HG02588 (cell line): ENCODE results near the gene PHC3.
A peak's percentile ranks its signal among the peaks of the same experiment; 100 is the strongest.

Source experiments
- ATAC-seq: cut with Tn5 transposase; IDR thresholded peaks from one replicate; pipeline ENCODE4 v1.9.1; 2021; ENCODE audit warnings: mild to moderate bottlenecking, moderate library complexity; ENCODE audit not compliant: unreplicated experiment

The PHC3 gene

DNA sequence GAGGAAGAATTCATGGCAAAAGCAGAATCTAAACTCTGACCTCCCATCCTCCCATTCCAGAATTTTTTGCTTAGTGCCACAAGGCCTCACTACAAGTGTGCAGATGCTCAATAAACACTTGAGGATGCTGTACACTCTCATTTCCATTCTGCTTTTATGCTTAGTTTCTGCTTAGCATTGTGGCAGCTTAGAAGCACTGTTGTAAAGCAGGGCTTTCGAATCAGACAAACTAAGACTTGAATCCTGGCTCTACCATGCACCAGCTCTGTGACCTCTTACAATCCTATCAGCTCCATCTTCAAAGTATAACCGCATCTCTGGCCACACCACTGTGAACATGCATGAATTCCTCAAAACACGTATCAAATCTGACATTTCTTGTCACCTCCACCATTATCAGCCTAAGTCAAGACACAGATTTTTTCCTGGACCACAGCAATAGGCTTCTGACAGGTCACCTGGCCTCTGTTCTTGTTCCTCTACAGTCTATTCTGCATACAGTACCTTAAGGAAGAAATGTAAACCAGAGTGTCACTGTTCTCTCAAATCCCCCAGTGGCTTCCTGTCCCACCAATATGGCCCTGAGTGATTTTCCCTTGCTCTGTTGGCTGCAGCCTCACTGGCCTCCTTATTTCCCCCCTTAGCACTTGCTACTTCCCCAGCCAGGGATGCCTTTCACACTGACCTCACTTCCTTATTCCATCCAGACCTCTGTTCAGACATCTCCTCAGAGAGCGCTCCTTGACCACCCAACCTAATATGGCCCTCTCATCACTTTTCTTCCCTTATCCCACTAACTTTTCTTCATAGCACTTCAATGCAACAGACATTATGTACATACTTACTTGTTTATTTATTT, 8.1 kb upstream of the PHC3 start:
- peak; percentile 18 for ATAC-seq

GRCh38 chr3:170180079-170180907, 1.2 kb downstream of the PHC3 start:
- peak; percentile 5 for ATAC-seq

- ATAC-seq, result no peak
Observed at GRCh38 chr3:170179432-170179831, 2.1 kb downstream of the PHC3 start.

DNA sequence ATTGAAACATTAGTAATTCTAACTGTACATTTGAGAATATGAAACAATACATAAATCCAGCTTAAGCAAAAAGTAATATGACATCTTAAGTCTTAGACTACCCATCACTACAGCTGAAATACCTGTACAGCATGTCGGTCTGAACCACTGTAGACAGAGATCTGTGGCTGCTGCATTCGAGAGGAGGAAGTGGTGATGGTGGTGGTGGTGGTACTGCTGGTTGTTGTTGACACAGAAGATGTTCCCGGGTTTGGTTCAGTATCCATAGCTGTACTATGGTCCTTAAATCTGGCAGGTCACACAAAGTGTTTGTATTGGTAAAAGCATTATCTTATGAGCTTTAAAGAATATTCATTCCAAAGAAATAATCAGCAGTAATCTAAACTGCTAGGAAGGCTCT, 2.9 kb downstream of the PHC3 start:
- ATAC-seq, result no peak

GRCh38 chr3:170171563-170171962, 10.0 kb downstream of the PHC3 start:
- ATAC-seq, result no peak

DNA sequence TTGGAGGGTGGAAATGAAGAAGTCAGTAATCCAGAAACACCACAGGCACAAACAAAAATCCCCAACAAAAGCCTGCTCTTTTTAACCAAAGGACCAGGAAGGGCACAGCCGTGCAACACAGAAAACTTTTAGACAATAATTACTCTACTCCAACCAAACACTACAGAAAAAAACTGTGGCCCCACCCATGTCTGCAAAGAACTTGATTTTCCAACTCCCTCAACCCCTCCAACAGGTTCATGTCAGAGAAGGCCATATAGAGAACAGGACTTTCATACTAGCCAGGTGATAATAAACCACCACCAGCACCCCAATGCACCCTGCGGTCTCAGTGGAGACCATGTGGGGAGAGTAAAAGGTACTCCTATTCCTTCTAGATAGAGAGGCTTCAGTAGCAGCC, 16.8 kb downstream of the PHC3 start:
- no peak for ATAC-seq

- ATAC-seq, result no peak
Observed at GRCh38 chr3:170163956-170164645, 17.4 kb downstream of the PHC3 start.

GRCh38 chr3:170162630-170163029, 18.9 kb downstream of the PHC3 start:
- ATAC-seq, result no peak

DNA sequence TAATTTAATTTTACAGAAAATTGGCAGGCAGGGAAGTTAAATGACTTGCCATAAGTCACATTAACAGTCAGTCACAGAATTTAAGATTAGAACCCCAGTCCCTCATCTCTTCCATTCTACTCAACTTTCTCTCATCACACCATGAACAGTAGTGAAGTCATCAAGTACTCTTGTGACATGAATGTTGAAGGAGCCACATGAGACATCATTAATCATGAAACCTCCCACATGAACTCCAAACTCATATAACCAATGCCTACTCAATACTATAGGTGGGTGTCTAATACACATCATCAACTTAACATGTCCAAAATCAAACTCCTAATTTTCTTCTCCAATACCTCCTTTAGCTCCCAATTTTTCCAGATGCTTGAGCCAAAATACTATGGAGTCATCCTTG, 19.5 kb downstream of the PHC3 start:
- ATAC-seq, result no peak

DNA sequence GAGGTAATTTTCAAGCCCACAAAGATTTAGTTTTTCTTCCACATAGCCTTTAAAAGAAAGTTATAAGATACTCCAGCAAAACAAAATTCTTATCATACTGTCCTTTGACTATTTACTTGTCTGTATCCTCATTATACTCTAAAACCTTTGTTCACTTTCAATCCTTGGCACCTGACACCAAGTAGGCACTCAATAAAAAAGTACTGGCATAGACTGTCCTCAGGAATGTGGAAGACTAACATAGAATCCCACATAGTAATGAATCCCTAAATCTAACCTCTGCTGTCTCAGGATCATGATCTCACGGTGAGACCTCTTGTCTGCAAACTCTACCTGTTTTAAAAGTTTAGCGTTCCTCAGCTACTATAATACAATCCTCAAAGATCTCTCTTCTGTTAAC, 21.6 kb downstream of the PHC3 start:
- no peak for ATAC-seq

- no peak for ATAC-seq
Observed at GRCh38 chr3:170159459-170159858, 22.1 kb downstream of the PHC3 start.

GRCh38 chr3:170155604-170156003, 25.9 kb downstream of the PHC3 start:
- no peak for ATAC-seq

GRCh38 chr3:170154569-170155143, 26.9 kb downstream of the PHC3 start:
- peak; percentile 92 for ATAC-seq

GRCh38 chr3:170154084-170154483, 27.4 kb downstream of the PHC3 start:
- ATAC-seq, result peak; percentile 8

- no peak for ATAC-seq
Observed at GRCh38 chr3:170151536-170151935, 30.0 kb downstream of the PHC3 start.

DNA sequence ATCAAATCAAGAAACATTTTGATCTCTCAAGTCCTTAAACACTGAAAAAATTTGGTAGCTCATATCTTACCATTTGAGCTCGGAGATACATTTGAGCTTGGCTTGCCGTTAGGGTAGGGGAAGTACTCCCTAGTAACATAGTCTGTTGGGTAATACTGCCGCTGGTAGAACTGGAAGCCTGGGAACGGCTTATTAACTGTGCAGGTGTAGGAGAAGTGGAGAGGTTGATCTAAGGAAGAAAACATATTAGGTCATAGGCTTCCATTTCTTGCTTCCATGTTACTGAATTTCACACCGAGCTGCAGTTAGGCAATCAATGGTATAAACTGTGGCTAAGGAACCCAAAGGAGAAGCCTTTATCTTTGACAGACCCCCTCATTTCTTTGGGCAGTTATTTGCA, 32.5 kb downstream of the PHC3 start:
- no peak for ATAC-seq

DNA sequence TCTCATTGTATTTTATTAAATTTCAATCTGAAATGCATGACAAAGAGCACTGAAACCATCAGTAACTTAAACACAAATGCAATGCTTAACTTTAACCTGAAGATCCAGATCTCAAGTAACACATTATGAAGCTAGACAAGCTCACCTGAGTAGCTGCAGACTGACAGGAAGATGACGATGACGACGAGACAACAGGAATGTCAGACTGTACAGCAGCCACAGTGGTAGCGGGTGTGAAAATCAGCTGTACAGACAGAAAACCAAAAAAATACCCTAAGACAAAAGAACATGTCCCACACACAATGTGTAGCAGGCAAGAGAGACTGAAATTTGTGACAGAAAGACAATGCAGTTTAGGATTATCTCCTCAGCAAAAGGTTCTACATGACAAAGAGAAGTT, 36.3 kb downstream of the PHC3 start:
- ATAC-seq, result no peak

DNA sequence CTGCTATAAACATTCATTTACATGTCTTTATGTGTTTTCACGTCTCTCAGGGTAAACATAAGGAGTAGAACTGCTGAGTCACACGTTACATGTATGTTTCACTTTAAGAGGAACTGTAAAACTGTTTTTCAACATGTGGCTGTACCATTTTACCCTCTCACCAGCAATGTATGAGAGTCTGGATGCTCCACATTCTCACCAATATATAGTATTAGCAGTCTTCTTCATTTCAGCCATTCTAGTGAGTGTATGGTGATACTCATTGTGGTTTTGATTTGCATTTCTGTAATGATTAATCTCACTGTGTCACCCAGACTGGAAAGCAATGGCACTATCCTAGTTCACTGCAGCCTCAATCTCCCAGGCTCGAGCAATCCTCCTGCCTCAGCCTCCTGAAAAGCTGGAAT, 37.1 kb downstream of the PHC3 start:
- ATAC-seq, result peak; percentile 94

GRCh38 chr3:170142373-170142772, 39.2 kb downstream of the PHC3 start:
- ATAC-seq, result no peak

DNA sequence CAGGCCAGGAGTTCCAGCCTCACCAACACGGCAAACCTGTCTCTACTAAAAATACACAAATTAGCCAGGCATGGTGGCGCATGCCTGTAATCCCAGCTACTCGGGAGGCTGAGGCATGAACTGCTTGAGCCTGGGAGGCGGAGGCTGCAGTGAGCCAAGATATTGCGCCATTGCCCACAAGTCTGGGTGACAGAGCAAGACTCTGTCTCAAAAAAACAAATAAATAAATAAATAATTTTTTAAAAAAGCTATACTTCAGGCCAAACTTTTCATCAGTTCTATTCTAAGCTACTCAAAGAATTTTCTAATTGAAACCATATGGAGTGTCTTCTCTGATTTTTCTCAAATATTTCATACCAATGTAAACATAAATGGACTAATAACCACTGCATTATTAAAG, 43.5 kb downstream of the PHC3 start:
- ATAC-seq, result no peak

DNA sequence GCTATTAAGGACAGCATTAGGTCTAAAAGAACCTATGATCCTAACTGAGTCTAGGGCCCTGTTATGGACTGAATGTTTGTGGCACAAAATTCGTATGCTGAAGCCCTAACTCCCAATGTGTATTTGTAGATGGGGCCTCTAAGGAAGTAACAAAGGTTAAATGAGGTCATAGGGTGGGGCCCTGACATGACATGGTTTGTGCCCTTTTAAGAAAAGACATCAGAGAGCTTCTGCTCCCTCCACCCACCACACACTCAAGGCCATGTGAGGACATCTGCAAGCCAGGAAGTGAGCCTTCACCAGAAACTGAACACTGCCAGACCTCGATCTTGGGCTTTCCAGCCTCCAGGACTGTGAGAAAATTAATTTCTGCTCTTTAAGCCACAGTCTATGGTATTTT, 49.2 kb downstream of the PHC3 start:
- ATAC-seq, result no peak
